Ovary (tissue), 9 donors: ENCODE results near the gene CFI. TPM values are rescaled to one million over a fixed set of nuclear protein-coding genes. Genes with fewer than 3 reads are reported as not detected.

Experiments
- DNase-seq, 5 donors: peaks; one replicate each; pipeline ENCODE4 v3.0.0-alpha.2; 2019 to 2020
- H3K27ac ChIP-seq, 2 donors: fragments of 200-600 bp; one replicate each; pipeline versions ENCODE4 v1.5.1 to v1.8.0; 2019 to 2022
- H3K27me3 ChIP-seq: fragments of 200-600 bp; one replicate; pipeline ENCODE4 v1.8.0; 2022
- H3K36me3 ChIP-seq: fragments of 200-600 bp; sonication (generic); one replicate; pipeline ENCODE4 v1.5.1; 2019
- H3K4me1 ChIP-seq: one replicate; pipeline ENCODE4 v1.8.1; 2013; ENCODE audit warnings: mild to moderate bottlenecking, moderate library complexity; ENCODE audit not compliant: insufficient read depth
- H3K4me3 ChIP-seq: fragments of 200-600 bp; sonication (generic); one replicate; pipeline ENCODE4 v1.5.1; 2017
- H3K9me3 ChIP-seq, 2 donors: fragments of 200-600 bp in 1 of 2; sonication (generic) in 1 of 2; one replicate each; pipeline versions ENCODE4 v1.5.1 to v1.8.1; 2013 to 2019; ENCODE audit warnings: mild to moderate bottlenecking in 1 of 2, moderate library complexity in 1 of 2
- EP300 ChIP-seq: sonication (generic); formaldehyde crosslinking; IDR thresholded peaks from one replicate; pipeline ENCODE4 v1.6.1; 2017; ENCODE audit warnings: antibody characterized with exemption
- POLR2A ChIP-seq: fragments of 450-650 bp; IDR thresholded peaks from one replicate; pipeline ENCODE4 v1.6.1; 2017; ENCODE audit warnings: antibody characterized with exemption, mild to moderate bottlenecking, moderate library complexity
- WGBS, 3 donors: extraction: QIAGEN DNeasy Blood & Tissue Kit in 1 of 3; methylation state at CpG; one replicate each; pipeline versions ENCODE4 v1.1.5 to v1.1.7; 2013 to 2017; 5-methylcytosine and 5-hydroxymethylcytosine counted together
- intact Hi-C, 4 donors: fragments of 100-400 bp; cut with DNase I; formaldehyde crosslinking; loops; one replicate each; pipeline versions ENCODE4 v1.11.0 to v1.15.1; 2022 to 2023
- polyA plus RNA-seq, 2 donors: library from polyadenylated mRNA; stranded (reverse); fragments of 200-250 nt in 1 of 2; fragments of 350-450 nt in 1 of 2; fragmentation: Illumina TruSeq in 1 of 2; extraction: RNeasy Lipid Tissue Mini Kit (QIAGEN cat#74804) in 1 of 2; gene quantifications; one replicate each; pipeline ENCODE4 v1.2.3, GENCODE V29; 2013 to 2014
- total RNA-seq, 7 donors: library from RNA; depleted of rRNA in 2 of 7; stranded (reverse); fragments of >200 nt in 2 of 7; fragmentation: NEBNext Ultra II Directional in 3 of 7; extraction: Animal tissue kit (Norgen Biotek cat#: 25700) in 3 of 7; gene quantifications; one replicate each; pipeline versions ENCODE4 v1.1.0 to v1.2.4, GENCODE V29; 2016 to 2023
- TF ChIP-seq, protein P1 (sequence below), 3 donors: fragments of 450-650 bp in 2 of 3; fragments of 200-600 bp in 1 of 3; IDR thresholded peaks; one replicate each; pipeline versions ENCODE4 v1.5.1 to v1.8.0; 2016 to 2022; ENCODE audit warnings: antibody characterized with exemption in 3 of 3, mild to moderate bottlenecking in 1 of 3
- donor health status: DM: no; HTN: no; CAD: no; lungs with moderate emphysema.
- donor health status: DM: no; HTN: no; CAD: no.
- donor health status: Bipolar disorder and iron deficiency.
- donor health status: DM: yes; HTN: yes; CAD: no.
- donor health status: DM: no; HTN: no; CAD: no.
- donor health status: DM: yes; HTN: yes; CAD: no.

Gene CFI
- total and polyA plus RNA-seq, 9 donors, result 13.1 to 112 (median 38.2) TPM

DNA sequence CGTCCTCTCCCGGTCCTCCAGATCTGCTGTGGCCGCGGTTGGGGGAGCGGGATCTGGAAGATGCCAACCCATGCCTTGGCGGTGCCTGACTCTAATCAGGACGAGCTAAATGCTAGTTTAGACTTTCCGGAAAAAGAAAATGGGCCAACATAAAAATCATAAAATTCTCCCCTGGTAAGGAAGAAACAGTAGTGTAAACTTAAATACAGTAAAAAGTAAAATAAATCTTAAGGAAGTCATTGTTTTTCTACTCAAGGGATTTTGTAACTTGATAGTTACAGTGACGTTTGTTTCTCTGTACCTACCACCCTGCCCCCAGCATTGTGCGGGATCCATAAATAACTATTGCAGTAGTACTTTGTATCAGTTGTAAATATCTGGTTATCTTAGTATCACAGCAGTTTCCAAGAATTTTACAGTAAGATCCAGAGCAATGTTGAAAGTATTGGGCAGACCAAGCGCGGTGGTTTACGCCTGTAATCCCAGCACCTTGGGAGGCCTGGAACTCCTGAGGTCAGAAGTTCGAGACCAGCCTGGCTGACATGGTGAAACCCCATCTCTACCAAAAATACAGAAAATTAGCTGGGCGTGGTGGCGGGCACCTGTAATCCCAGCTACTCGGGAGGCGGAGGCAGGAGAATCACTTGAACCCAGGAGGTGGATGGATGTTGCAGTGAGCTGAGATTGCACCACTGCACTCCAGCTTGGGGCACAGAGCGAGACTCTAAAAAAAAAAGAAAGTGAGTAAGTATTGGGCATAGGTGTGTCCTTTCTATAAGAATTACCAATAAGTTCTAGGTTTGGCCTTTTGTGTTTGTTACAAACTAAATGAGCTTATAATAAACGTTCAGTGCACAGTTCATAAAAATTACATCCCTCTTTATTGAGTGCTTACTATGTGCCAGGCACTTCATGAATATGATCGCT is 70.9 kb downstream of the CFI start:
- DNase-seq, result no peak
- intact Hi-C loops, result loop anchor here in 1 of 4 donors (10.0 kb wide), 2 partner anchors 84 to 296 kb away; partner anchors contain the start of genes GAR1 and SEC24B

DNA sequence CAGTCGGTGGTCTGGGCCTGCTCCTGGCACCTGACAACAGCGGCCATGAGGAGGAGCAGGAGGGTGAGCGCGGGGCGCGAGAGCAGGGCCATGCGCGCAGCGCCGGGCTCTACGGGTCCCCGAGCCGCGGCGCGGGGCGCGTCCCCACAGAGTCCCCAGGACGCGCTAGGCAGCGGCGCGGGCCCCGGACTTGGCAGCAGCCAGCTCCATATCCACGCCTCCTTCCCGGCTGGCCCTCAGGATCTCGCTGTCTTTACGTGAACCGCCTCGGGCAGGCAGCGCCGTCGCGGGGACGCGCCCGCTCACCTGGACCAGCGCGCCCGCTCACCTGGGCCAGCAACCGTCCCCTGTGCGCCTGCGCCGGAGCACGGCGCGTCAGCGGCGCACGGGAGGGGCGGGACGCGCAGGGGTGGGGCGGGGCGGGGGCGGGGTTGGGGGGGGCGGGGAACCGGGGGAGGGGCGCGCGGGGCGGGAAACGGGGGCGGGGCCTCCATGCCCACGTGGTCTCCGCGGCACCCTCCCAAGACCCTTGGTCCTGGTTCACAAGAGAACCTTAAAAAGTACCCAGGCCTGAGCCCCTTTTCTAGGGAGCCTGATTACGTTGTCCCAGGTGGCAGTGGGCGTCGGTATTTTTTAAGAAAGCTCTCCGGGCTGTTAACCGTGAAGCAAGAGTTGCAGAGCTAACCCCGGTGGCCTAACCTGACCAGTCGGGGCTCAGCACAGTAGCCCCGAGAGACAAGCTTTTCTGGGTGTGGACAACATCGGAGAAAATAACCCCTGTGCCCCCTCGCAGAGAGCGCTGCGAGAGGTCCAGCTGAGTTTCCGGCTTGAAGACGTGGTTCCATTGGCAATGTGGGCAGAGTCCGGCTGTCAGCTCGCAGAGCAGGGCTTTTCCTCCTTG is 71.8 kb downstream of the CFI start, which contains the start of gene PLA2G12A:
Gene PLA2G12A, minus strand, starts transcription at position 353 of the 901 bp plus-strand sequence. Its CDS starts 261 bp downstream, at position 92.
- intact Hi-C loops, result loop anchor here in 2 of 4 donors (5.0 to 10.0 kb wide), 3 partner anchors 85 to 298 kb away; partner anchors contain the start of genes SEC24B (in 2 of the 2) and GAR1 (in 1 of the 2)
- H3K9me3 ChIP-seq, result no peaks in the 10 kb centered on the region

More for the DNA sequence above, 70.9 kb downstream of the CFI start:
- Histone ChIP-seq H3K27me3 (no peaks in the 10 kb centered on the region), H3K4me1 (no peaks in the 10 kb centered on the region), H3K4me3 (peak overlapping the region; percentile 83), H3K27ac (peak overlapping the region; percentile 72 to 76), H3K9me3 (peaks cover 0 to 3% of the 10 kb centered on the region in 2 donors), H3K36me3 (no peaks in the 10 kb centered on the region)
- TF ChIP-seq POLR2A (no peak), EP300 (no peak)
- TF ChIP-seq, protein P1, sequence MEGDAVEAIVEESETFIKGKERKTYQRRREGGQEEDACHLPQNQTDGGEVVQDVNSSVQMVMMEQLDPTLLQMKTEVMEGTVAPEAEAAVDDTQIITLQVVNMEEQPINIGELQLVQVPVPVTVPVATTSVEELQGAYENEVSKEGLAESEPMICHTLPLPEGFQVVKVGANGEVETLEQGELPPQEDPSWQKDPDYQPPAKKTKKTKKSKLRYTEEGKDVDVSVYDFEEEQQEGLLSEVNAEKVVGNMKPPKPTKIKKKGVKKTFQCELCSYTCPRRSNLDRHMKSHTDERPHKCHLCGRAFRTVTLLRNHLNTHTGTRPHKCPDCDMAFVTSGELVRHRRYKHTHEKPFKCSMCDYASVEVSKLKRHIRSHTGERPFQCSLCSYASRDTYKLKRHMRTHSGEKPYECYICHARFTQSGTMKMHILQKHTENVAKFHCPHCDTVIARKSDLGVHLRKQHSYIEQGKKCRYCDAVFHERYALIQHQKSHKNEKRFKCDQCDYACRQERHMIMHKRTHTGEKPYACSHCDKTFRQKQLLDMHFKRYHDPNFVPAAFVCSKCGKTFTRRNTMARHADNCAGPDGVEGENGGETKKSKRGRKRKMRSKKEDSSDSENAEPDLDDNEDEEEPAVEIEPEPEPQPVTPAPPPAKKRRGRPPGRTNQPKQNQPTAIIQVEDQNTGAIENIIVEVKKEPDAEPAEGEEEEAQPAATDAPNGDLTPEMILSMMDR (IDR thresholded peaks at IDR 0.05), result no peak
- WGBS, 3 donors, result 54 to 57% (median 56%) methylated on average over 21 of the region's 21 CpGs

DNA sequence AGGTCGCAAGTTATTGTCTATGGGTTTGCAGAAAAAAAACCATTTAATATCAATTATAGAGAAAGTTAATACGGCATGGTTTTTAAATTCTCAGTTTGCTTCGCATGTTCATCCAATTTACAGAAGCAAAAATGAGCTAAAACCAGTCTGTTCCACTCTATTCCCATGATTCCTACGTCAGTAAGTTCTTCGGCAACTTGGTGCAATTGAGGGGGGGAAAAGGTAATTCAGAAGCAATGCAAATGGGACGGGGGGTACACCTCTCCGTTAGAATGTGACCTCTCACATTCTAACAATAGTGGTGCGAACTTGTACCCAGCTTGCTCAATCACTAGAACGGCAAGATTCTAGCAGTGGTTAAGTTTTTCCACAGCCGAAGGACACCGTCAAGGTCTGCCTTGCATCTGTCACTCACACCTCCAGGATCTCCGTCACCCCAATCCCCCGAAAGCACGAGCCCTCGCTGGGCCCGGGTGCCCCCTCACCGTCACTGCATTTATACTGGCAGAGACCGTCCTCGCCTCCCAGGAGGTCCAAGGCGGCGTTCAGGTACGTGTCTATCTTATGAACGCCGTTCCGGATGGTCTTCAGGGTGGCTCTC is 72.6 kb downstream of the CFI start:
- TF ChIP-seq POLR2A (no peak), EP300 (no peak)
- TF ChIP-seq, protein P1 (IDR thresholded peaks at IDR 0.05), result no peak
- Histone ChIP-seq H3K9me3 (no peaks in the 10 kb centered on the region), H3K27ac (peak overlapping the region; percentile 71 to 72), H3K36me3 (no peaks in the 10 kb centered on the region), H3K27me3 (no peaks in the 10 kb centered on the region), H3K4me1 (no peaks in the 10 kb centered on the region), H3K4me3 (peak overlapping the region; percentile 83)
- intact Hi-C loops, result loop anchor here in 1 of 4 donors (5.0 kb wide), 1 partner anchor 297 kb away; the partner anchor contains the start of gene SEC24B
- 1 to 2% (median 1%) methylated on average over 25 of the region's 25 CpGs for WGBS, 3 donors
- peak in 1 of 5 donors; percentile 13 for DNase-seq

More for the DNA sequence above, 71.8 kb downstream of the CFI start, which contains the start of gene PLA2G12A:
- Histone ChIP-seq H3K4me1 (no peaks in the 10 kb centered on the region), H3K4me3 (peak within 1 kb of the TSS; percentile 83), H3K27me3 (no peaks in the 10 kb centered on the region), H3K36me3 (no peaks in the 10 kb centered on the region), H3K27ac (peak within 1 kb of the TSS; percentile 72 to 76)
- TF ChIP-seq EP300 (no peak), POLR2A (peak; percentile 52)
- 0 to 1% (median 0%) methylated on average over 53 to 83 of the region's 83 CpGs for WGBS, 3 donors
- peak; percentile 63 to 84 (median 81) for DNase-seq

DNA sequence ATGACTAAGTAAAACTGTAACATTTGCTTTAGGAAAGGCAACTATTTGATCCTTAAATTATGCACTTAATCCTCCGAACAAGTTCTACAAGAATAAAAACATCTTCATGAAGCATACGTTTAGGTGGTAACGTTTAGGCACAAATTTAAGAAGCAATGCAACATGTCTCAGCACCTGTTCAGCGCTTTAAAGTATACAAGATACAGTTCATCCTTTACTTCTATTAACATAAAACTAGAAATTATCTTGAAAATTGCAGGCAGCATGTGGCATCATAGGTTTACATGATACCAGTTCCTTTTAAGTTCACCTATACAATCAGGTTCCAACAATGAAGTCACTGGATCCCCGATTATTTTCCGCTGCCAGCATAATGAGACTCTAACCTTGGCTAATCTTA is 73.4 kb downstream of the CFI start:
- Histone ChIP-seq H3K4me3 (no peak overlapping the region), H3K36me3 (no peaks in the 10 kb centered on the region), H3K9me3 (no peaks in the 10 kb centered on the region), H3K27ac (no peak overlapping the region), H3K4me1 (no peaks in the 10 kb centered on the region), H3K27me3 (no peaks in the 10 kb centered on the region)
- TF ChIP-seq, protein P1 (IDR thresholded peaks at IDR 0.05), result no peak
- TF ChIP-seq EP300, result no peak
- TF ChIP-seq POLR2A, result no peak
- no peak for DNase-seq
- intact Hi-C loops, result loop anchor here in 1 of 4 donors (5.0 kb wide), 1 partner anchor 296 kb away; the partner anchor contains the start of gene SEC24B
- 49 to 67% (median 63%) methylated on average over 6 of the region's 6 CpGs for WGBS, 3 donors
